ENCODE results near the gene DNLZ. TPM values are rescaled to one million over a fixed set of nuclear protein-coding genes. Genes with fewer than 3 reads are reported as not detected.

DNLZ gene
- total RNA-seq, 8 experiments from 2014 or later, result 6.8 to 17.3 (median 13.5) TPM

GRCh38 chr9:136316271-136316751 is 47.2 kb downstream of the DNLZ start:
- no peak for ATAC-seq (replicated peaks in 6 of 8)
- in situ Hi-C loops (cut with MboI; ENCODE audit: low pct_unique_long_range_greater_than_20kb in 2 of 9, low sequenced_read_pairs in 9 of 9, unreplicated experiment in 9 of 9), result no loop called here

GRCh38 chr9:136314944-136315343 is 48.6 kb downstream of the DNLZ start:
- H3K4me3 ChIP-seq, result no peak overlapping the region
- no peak for ATAC-seq (replicated peaks in 6 of 8)
- 0 to 89% (median 76%) methylated on average over 1 to 4 of the region's 4 CpGs; no CpG with 5 or more reads in 3 of the 10 experiments for WGBS, 10 experiments
- no peak overlapping the region for H3K27ac ChIP-seq
- in situ Hi-C loops (cut with MboI; ENCODE audit: low pct_unique_long_range_greater_than_20kb in 2 of 9, low sequenced_read_pairs in 9 of 9, unreplicated experiment in 9 of 9), result no loop called here
- H3K4me1 ChIP-seq (replicated peaks in 1 of 2), result peaks cover 28 to 32% of the 10 kb centered on the region in 2 donors

More at GRCh38 chr9:136316271-136316751, 47.2 kb downstream of the DNLZ start:
- Histone ChIP-seq H3K4me1 (replicated peaks in 1 of 2) (peaks cover 27 to 29% of the 10 kb centered on the region in 2 donors), H3K4me3 (no peak overlapping the region), H3K27ac (no peak overlapping the region)
- WGBS, 10 experiments, result 80 to 100% (median 88%) methylated on average over 1 to 8 of the region's 23 CpGs; no CpG with 5 or more reads in 4 of the 10 experiments

- Histone ChIP-seq H3K4me3 (no peak overlapping the region), H3K27ac (no peak overlapping the region), H3K4me1 (replicated peaks in 1 of 2) (peaks cover 28 to 31% of the 10 kb centered on the region in 2 donors)
- ATAC-seq (replicated peaks in 6 of 8), result no peak
- WGBS, 10 experiments, result 80 to 92% (median 81%) methylated on average over 1 to 2 of the region's 3 CpGs; no CpG with 5 or more reads in 6 of the 10 experiments
- in situ Hi-C loops (cut with MboI; ENCODE audit: low pct_unique_long_range_greater_than_20kb in 2 of 9, low sequenced_read_pairs in 9 of 9, unreplicated experiment in 9 of 9), result no loop called here
These were observed 49.5 kb downstream of the DNLZ start for GRCh38 chr9:136314056-136314416.

- in situ Hi-C loops (cut with MboI; ENCODE audit: low pct_unique_long_range_greater_than_20kb in 2 of 9, low sequenced_read_pairs in 9 of 9, unreplicated experiment in 9 of 9), result no loop called here
- Histone ChIP-seq H3K27ac (no peak overlapping the region), H3K4me3 (no peak overlapping the region), H3K4me1 (replicated peaks in 1 of 2) (peaks cover 21 to 24% of the 10 kb centered on the region in 2 donors)
- ATAC-seq (replicated peaks in 6 of 8), result no peak
- WGBS, 10 experiments, result 74 to 100% (median 81%) methylated on average over 1 to 10 of the region's 18 CpGs; no CpG with 5 or more reads in 7 of the 10 experiments
These were observed 50.2 kb downstream of the DNLZ start for GRCh38 chr9:136313111-136314055.

GRCh38 chr9:136312436-136312835 is 51.1 kb downstream of the DNLZ start:
- H3K27ac ChIP-seq, result no peak overlapping the region
- in situ Hi-C loops (cut with MboI; ENCODE audit: low pct_unique_long_range_greater_than_20kb in 2 of 9, low sequenced_read_pairs in 9 of 9, unreplicated experiment in 9 of 9), result no loop called here
- peak; percentile 29 to 87 (median 50) for ATAC-seq (replicated peaks in 6 of 8)
- WGBS, 10 experiments, result no CpG with 5 or more reads among the region's 12 CpGs
- no peak overlapping the region for H3K4me3 ChIP-seq
- peaks cover 12 to 15% of the 10 kb centered on the region in 2 donors for H3K4me1 ChIP-seq (replicated peaks in 1 of 2)

- 100% methylated on average over 1 of the region's 10 CpGs; no CpG with 5 or more reads in 9 of the 10 experiments for WGBS, 10 experiments
- ATAC-seq (replicated peaks in 6 of 8), result peak in 2 of 8 experiments; percentile 3 to 7
- in situ Hi-C loops (cut with MboI; ENCODE audit: low pct_unique_long_range_greater_than_20kb in 2 of 9, low sequenced_read_pairs in 9 of 9, unreplicated experiment in 9 of 9), result no loop called here
- Histone ChIP-seq H3K4me1 (replicated peaks in 1 of 2) (peaks cover 7 to 12% of the 10 kb centered on the region in 2 donors), H3K4me3 (no peak overlapping the region), H3K27ac (no peak overlapping the region)
These were observed 51.6 kb downstream of the DNLZ start for GRCh38 chr9:136312009-136312375.

GRCh38 chr9:136311051-136312008 is 52.2 kb downstream of the DNLZ start:
- Histone ChIP-seq H3K4me3 (no peak overlapping the region), H3K4me1 (replicated peaks in 1 of 2) (peaks cover 8 to 16% of the 10 kb centered on the region in 2 donors), H3K27ac (no peak overlapping the region)
- 20 to 100% (median 100%) methylated on average over 1 of the region's 23 CpGs; no CpG with 5 or more reads in 5 of the 10 experiments for WGBS, 10 experiments
- in situ Hi-C loops (cut with MboI; ENCODE audit: low pct_unique_long_range_greater_than_20kb in 2 of 9, low sequenced_read_pairs in 9 of 9, unreplicated experiment in 9 of 9), result no loop called here
- ATAC-seq (replicated peaks in 6 of 8), result peak; percentile 69 to 86 (median 74)

GRCh38 chr9:136310273-136311030 is 53.1 kb downstream of the DNLZ start:
- no peak overlapping the region for H3K27ac ChIP-seq
- H3K4me3 ChIP-seq, result no peak overlapping the region
- no peak for ATAC-seq (replicated peaks in 6 of 8)
- peaks cover 17 to 21% of the 10 kb centered on the region in 2 donors for H3K4me1 ChIP-seq (replicated peaks in 1 of 2)
- in situ Hi-C loops (cut with MboI; ENCODE audit: low pct_unique_long_range_greater_than_20kb in 2 of 9, low sequenced_read_pairs in 9 of 9, unreplicated experiment in 9 of 9), result no loop called here
- WGBS, 10 experiments, result 53 to 92% (median 83%) methylated on average over 1 to 8 of the region's 28 CpGs; no CpG with 5 or more reads in 6 of the 10 experiments

- 93 to 100% (median 98%) methylated on average over 2 to 4 of the region's 5 CpGs; no CpG with 5 or more reads in 6 of the 10 experiments for WGBS, 10 experiments
These were observed 53.7 kb downstream of the DNLZ start for GRCh38 chr9:136309806-136310220.

More at GRCh38 chr9:136309806-136310220, 53.7 kb downstream of the DNLZ start:
- in situ Hi-C loops (cut with MboI; ENCODE audit: low pct_unique_long_range_greater_than_20kb in 2 of 9, low sequenced_read_pairs in 9 of 9, unreplicated experiment in 9 of 9), result no loop called here
- Histone ChIP-seq H3K27ac (no peak overlapping the region), H3K4me3 (no peak overlapping the region), H3K4me1 (replicated peaks in 1 of 2) (peaks cover 23 to 26% of the 10 kb centered on the region in 2 donors)
- no peak for ATAC-seq (replicated peaks in 6 of 8)

Other genes with a start within 250 kb of the DNLZ start
- gene TMEM250, start 244.9 kb downstream of the DNLZ start, total RNA-seq, result 10 to 100 TPM; 11.3 to 37.9 (median 21.0) TPM
- 1 to 10 TPM in 4 of 8 experiments, under 1 TPM in 3, not detected in 1; 0.18 to 9.9 (median 3.8) TPM for gene LHX3, start 158.6 kb downstream of the DNLZ start, total RNA-seq
- gene QSOX2, start 117.9 kb downstream of the DNLZ start, total RNA-seq, result 10 to 100 TPM; 10.3 to 17.8 (median 15.1) TPM
- 1 to 10 TPM in 1 of 8 experiments, under 1 TPM in 7; 0.07 to 1.2 (median 0.19) TPM for gene CCDC187, start 59.6 kb downstream of the DNLZ start, total RNA-seq
- gene GPSM1, start 36.2 kb downstream of the DNLZ start, total RNA-seq, result 10 to 100 TPM; 10.3 to 40.8 (median 28.9) TPM
- 1 to 10 TPM in 5 of 8 experiments, under 1 TPM in 3; 0.46 to 3.5 (median 1.9) TPM for gene CARD9, start 9.9 kb upstream of the DNLZ start, total RNA-seq
- 10 to 100 TPM in 2 of 8 experiments, 1 to 10 TPM in 6; 4.0 to 14.1 (median 7.3) TPM for gene SNAPC4, start 36.4 kb upstream of the DNLZ start, total RNA-seq
- gene ENTR1, start 46.9 kb upstream of the DNLZ start, total RNA-seq, result 10 to 100 TPM; 15.9 to 97.7 (median 29.6) TPM
- 100 to 1,000 TPM in 1 of 8 experiments, 10 to 100 TPM in 7; 29.4 to 101 (median 46.4) TPM for gene PMPCA, start 46.9 kb upstream of the DNLZ start, total RNA-seq
- gene INPP5E, start 76.1 kb upstream of the DNLZ start, total RNA-seq, result 10 to 100 TPM in 2 of 8 experiments, 1 to 10 TPM in 6; 4.5 to 11.1 (median 8.6) TPM
- gene SEC16A, start 119.3 kb upstream of the DNLZ start, total RNA-seq, result 10 to 100 TPM; 21.8 to 59.1 (median 35.0) TPM
- 10 to 100 TPM in 7 of 8 experiments, 1 to 10 TPM in 1; 4.9 to 57.7 (median 17.6) TPM for gene NOTCH1, start 182.3 kb upstream of the DNLZ start, total RNA-seq

All from motor neuron (in vitro differentiated cells).